Spleen (tissue), 11 donors: ENCODE data around the gene CLHC1. TPM values are rescaled to one million over a fixed set of nuclear protein-coding genes. Genes with fewer than 3 reads are reported as not detected.

ENCODE experiments used
- DNase-seq: peaks from one replicate; pipeline ENCODE4 v3.0.0-alpha.2; 2020
- H3K27ac ChIP-seq, 8 donors: fragments of 200-600 bp; sonication (generic) in 7 of 8; 1 replicate in 4 of 8; 2 replicates in 4 of 8; pipeline versions ENCODE4 v1.5.0 to v1.8.0; 2016 to 2021; ENCODE audit warnings: inconsistent platforms in 4 of 8, mild to moderate bottlenecking in 4 of 8, moderate library complexity in 1 of 8
- H3K27me3 ChIP-seq, 7 donors: fragments of 200-600 bp; sonication (generic) in 6 of 7; replicated peaks in 1 of 7; 1 replicate in 4 of 7; 2 replicates in 3 of 7; pipeline versions ENCODE4 v1.5.0 to v1.8.0; 2016 to 2021; ENCODE audit warnings: inconsistent platforms in 3 of 7, mild to moderate bottlenecking in 1 of 7
- H3K36me3 ChIP-seq, 6 donors: fragments of 200-600 bp; sonication (generic) in 5 of 6; 1 replicate in 4 of 6; 2 replicates in 2 of 6; pipeline versions ENCODE4 v1.5.0 to v1.8.0; 2016 to 2021; ENCODE audit warnings: inconsistent platforms in 2 of 6
- H3K4me1 ChIP-seq, 6 donors: fragments of 200-600 bp; sonication (generic) in 5 of 6; 1 replicate in 3 of 6; 2 replicates in 3 of 6; pipeline versions ENCODE4 v1.5.0 to v1.8.0; 2016 to 2021; ENCODE audit warnings: inconsistent platforms in 3 of 6
- H3K4me3 ChIP-seq, 8 donors: fragments of 200-600 bp; sonication (generic) in 7 of 8; 1 replicate in 4 of 8; 2 replicates in 4 of 8; pipeline versions ENCODE4 v1.5.0 to v1.8.0; 2016 to 2021; ENCODE audit warnings: inconsistent platforms in 4 of 8, mild to moderate bottlenecking in 4 of 8, moderate library complexity in 2 of 8
- H3K9me3 ChIP-seq, 8 donors: fragments of 200-600 bp; sonication (generic) in 7 of 8; 1 replicate in 4 of 8; 2 replicates in 4 of 8; pipeline versions ENCODE4 v1.5.0 to v1.8.0; 2016 to 2021; ENCODE audit warnings: inconsistent platforms in 4 of 8
- POLR2A ChIP-seq, 3 donors: fragments of 450-650 bp; IDR thresholded peaks; one replicate each; pipeline ENCODE4 v1.5.1; 2017; ENCODE audit warnings: antibody characterized with exemption in 3 of 3, mild to moderate bottlenecking in 1 of 3
- POLR2AphosphoS5 ChIP-seq, 3 donors: sonication (generic); formaldehyde crosslinking; IDR thresholded peaks; one replicate each; pipeline ENCODE4 v1.5.1; 2017; ENCODE audit warnings: antibody characterized with exemption in 3 of 3
- WGBS, 5 donors: extraction: QIAGEN DNeasy Blood & Tissue Kit in 3 of 5; methylation state at CpG; one replicate each; pipeline versions ENCODE4 v1.1.5 to v1.1.7; 2013 to 2018; 5-methylcytosine and 5-hydroxymethylcytosine counted together
- intact Hi-C: fragments of 100-400 bp; cut with DNase I; formaldehyde crosslinking; loops from one replicate; pipeline ENCODE4 v1.15.0; 2023; ENCODE audit warnings: low total_unique reads
- polyA plus RNA-seq, 3 donors: library from polyadenylated mRNA; stranded (reverse); fragments of 200-250 nt; gene quantifications; one replicate each; pipeline ENCODE4 v1.2.1, GENCODE V29; 2013
- total RNA-seq, 7 donors: library from RNA; depleted of rRNA in 3 of 7; stranded (reverse); fragments of >200 nt in 3 of 7; fragmentation: NEBNext Ultra II Directional in 4 of 7; extraction: Animal tissue kit (Norgen Biotek cat#: 25700) in 4 of 7; gene quantifications; one replicate each; pipeline versions ENCODE4 v1.1.0 to v1.2.1, GENCODE V29; 2016 to 2021
- TF ChIP-seq, protein P1 (sequence below), 11 experiments: fragments of 200-600 bp in 7 of 11; fragments of 450-650 bp in 4 of 11; sonication (generic) in 4 of 11; IDR thresholded peaks in 8 of 11; conservative IDR thresholded peaks in 3 of 11; 1 replicate in 7 of 11; 2 replicates in 4 of 11; pipeline versions ENCODE4 v1.4.0 to v1.8.0; 2016 to 2021; ENCODE audit warnings: antibody characterized with exemption in 11 of 11, inconsistent platforms in 4 of 11, mild to moderate bottlenecking in 1 of 11
- donor health status: healthy with polysubstance abuse.
- donor health status: DM: no; HTN: no; CAD: no; lungs with moderate emphysema.
- donor health status: DM: no; HTN: no; CAD: no.
- donor health status: Bipolar disorder and iron deficiency.
- donor health status: healthy.
- donor health status: DM: no; HTN: no; CAD: no.
- donor health status: DM: yes; HTN: yes; CAD: no.

CLHC1 gene
- total and polyA plus RNA-seq, 10 donors = 5.2 to 34.7 (median 11.4) TPM

DNA sequence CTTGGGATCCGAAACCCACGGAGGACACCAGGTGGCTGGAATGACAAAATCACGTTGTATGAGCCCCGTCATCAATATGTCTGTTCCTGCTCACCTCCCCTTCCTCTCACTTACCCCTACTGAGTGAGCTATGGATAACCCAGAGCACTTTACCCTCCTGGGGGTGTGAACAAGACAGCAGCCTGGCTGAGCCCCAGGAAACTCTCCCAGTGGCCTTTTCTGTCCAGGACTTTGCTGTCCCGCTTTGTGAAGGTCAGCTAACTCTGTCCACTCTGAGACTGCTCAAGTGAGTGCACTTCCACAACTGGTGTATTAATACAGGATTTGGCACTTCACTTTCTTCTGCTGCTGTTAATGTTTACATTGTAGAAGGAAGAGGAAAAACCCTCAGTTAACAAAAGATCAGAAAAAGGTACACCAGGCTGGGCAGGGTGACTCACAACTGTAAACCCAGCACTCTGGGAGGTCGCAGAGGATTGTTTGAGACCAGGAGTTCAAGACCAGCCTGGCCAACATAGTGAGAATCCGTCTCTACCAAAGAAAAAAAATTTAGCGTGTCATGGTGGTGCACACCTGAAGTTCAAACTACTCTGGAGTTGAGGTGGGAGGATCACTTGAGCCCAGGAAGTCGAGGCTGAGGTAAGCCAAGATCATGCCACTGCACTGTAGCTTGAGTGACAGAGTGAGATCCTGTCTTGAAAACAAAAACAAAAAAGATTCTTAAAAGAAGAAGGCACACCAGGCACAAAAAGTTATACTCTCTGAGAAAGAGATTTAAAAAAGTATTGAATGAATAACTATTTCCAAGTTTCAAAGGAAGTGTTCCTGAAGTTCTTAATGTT, 90.3 kb downstream of the CLHC1 start:
- H3K27me3 ChIP-seq = no peaks in the 10 kb centered on the region
- no peak overlapping the region for H3K4me3 ChIP-seq
- no peak for DNase-seq
- H3K36me3 ChIP-seq = no peaks in the 10 kb centered on the region
- no peak overlapping the region for H3K27ac ChIP-seq
- H3K4me1 ChIP-seq = peaks cover 4 to 17% (median 14%) of the 10 kb centered on the region in 6 donors
- intact Hi-C loops = no loop called here
- TF ChIP-seq POLR2A (IDR thresholded peaks at IDR 0.05) = no peak
- no peak for TF ChIP-seq POLR2AphosphoS5 (IDR thresholded peaks at IDR 0.05)
- TF ChIP-seq, protein P1, sequence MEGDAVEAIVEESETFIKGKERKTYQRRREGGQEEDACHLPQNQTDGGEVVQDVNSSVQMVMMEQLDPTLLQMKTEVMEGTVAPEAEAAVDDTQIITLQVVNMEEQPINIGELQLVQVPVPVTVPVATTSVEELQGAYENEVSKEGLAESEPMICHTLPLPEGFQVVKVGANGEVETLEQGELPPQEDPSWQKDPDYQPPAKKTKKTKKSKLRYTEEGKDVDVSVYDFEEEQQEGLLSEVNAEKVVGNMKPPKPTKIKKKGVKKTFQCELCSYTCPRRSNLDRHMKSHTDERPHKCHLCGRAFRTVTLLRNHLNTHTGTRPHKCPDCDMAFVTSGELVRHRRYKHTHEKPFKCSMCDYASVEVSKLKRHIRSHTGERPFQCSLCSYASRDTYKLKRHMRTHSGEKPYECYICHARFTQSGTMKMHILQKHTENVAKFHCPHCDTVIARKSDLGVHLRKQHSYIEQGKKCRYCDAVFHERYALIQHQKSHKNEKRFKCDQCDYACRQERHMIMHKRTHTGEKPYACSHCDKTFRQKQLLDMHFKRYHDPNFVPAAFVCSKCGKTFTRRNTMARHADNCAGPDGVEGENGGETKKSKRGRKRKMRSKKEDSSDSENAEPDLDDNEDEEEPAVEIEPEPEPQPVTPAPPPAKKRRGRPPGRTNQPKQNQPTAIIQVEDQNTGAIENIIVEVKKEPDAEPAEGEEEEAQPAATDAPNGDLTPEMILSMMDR (IDR thresholded peaks at IDR 0.05 in 8 of 11, conservative IDR thresholded peaks at IDR 0.05 in 3 of 11) = no peak
- no peaks in the 10 kb centered on the region for H3K9me3 ChIP-seq
- 78 to 85% (median 81%) methylated on average over 9 of the region's 9 CpGs for WGBS, 5 donors

DNA sequence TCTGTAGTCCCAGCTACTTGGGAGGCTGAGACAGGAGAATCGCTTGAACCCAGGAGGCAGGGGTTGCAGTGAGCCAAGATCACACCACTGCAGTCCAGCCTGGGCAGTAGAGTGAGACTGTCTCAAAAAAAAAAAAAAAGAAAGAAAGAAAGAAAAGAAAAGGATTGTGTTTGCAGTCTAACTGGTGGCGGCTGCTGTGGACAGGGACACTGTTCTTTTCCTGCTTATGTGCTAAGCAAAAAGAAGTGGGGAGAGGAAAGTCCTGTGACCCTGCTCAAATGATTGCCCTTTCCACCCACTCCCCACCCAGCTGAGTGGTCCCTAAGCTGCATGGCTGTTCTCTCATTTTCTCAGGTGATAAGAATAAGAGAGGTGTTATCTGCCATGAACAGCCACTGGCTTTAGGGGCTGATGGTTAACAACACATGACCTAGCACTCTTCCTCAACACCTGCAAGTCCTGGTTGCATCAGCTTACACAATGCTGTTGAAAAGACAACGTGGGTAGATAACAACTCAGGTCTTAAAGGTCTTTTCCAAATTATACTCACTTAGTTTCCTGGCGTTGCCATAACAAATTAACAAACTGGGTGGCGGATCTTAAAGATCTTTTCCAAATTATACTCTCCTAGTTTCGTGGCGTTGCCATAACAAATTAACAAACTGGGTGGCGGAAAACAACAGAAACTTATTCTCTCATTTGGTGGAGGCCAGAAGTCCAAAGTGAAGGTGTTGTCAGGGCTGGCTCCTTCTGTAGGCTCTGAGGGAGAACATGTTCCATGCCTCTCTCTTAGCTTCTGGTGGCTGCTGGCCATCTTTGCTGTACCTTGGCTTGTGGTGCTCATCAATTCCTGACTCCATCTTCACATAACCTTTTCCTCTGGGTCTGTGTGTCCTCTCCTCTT, 91.5 kb downstream of the CLHC1 start:
- Histone ChIP-seq H3K9me3 (no peaks in the 10 kb centered on the region), H3K4me1 (peaks cover 11 to 27% (median 21%) of the 10 kb centered on the region in 6 donors), H3K27me3 (no peaks in the 10 kb centered on the region), H3K27ac (no peak overlapping the region), H3K36me3 (no peaks in the 10 kb centered on the region), H3K4me3 (no peak overlapping the region)
- intact Hi-C loops = no loop called here
- no peak for DNase-seq
- WGBS, 5 donors = 83 to 87% (median 86%) methylated on average over 8 of the region's 8 CpGs
- TF ChIP-seq, protein P1 (IDR thresholded peaks at IDR 0.05 in 8 of 11, conservative IDR thresholded peaks at IDR 0.05 in 3 of 11) = no peak
- TF ChIP-seq POLR2A (IDR thresholded peaks at IDR 0.05) = no peak
- TF ChIP-seq POLR2AphosphoS5 (IDR thresholded peaks at IDR 0.05) = no peak

DNA sequence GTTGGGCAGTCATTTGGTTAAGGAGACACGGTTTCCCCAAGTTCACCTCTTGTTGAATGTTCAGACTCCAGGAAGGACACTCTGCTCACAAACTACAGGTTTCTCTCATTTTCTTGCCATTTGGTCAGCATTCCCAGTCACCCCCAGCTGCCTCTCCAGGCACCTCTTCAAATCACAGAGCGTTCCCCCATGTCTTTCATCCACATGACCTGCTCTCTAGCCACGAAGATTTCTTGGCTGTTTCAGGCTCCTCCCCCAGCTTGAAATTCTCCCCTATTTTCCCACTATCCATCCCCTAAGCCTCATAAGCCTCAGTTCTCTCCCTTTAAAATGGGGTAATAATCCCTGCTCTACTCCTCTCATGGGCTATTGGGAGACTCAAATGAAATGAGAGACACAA, 92.8 kb downstream of the CLHC1 start:
- Histone ChIP-seq H3K36me3 (no peaks in the 10 kb centered on the region), H3K27me3 (no peaks in the 10 kb centered on the region), H3K4me3 (no peak overlapping the region), H3K9me3 (no peaks in the 10 kb centered on the region), H3K27ac (no peak overlapping the region), H3K4me1 (peaks cover 16 to 36% (median 29%) of the 10 kb centered on the region in 6 donors)
- intact Hi-C loops = no loop called here
- WGBS, 5 donors = 88 to 99% (median 92%) methylated on average over 3 of the region's 3 CpGs
- DNase-seq = no peak
- TF ChIP-seq POLR2AphosphoS5 (IDR thresholded peaks at IDR 0.05) (no peak), POLR2A (IDR thresholded peaks at IDR 0.05) (no peak)
- TF ChIP-seq, protein P1 (IDR thresholded peaks at IDR 0.05 in 8 of 11, conservative IDR thresholded peaks at IDR 0.05 in 3 of 11) = no peak

DNA sequence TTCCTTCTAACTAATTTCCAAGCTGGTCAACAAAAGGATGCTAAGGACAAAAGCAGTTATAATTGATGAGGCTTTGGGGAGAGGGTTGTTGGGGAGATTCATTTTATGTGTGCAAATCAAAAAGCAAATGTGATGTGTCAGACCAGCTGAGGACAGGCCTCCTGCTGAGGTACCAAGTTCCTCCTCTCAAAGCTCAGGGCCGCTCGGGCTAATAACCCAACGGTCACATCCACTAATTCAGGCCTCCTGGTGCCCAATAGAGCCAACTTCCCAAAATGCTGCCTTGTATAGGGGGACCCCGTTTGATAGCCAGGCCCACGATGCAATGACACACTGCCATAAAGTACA, 93.2 kb downstream of the CLHC1 start:
- Histone ChIP-seq H3K27ac (no peak overlapping the region), H3K4me3 (no peak overlapping the region), H3K9me3 (no peaks in the 10 kb centered on the region), H3K27me3 (no peaks in the 10 kb centered on the region), H3K4me1 (peaks cover 19 to 40% (median 33%) of the 10 kb centered on the region in 6 donors), H3K36me3 (no peaks in the 10 kb centered on the region)
- intact Hi-C loops = no loop called here
- TF ChIP-seq, protein P1 (IDR thresholded peaks at IDR 0.05 in 8 of 11, conservative IDR thresholded peaks at IDR 0.05 in 3 of 11) = no peak
- no peak for TF ChIP-seq POLR2AphosphoS5 (IDR thresholded peaks at IDR 0.05)
- no peak for TF ChIP-seq POLR2A (IDR thresholded peaks at IDR 0.05)
- DNase-seq = no peak
- WGBS, 5 donors = 80 to 95% (median 93%) methylated on average over 2 to 5 of the region's 5 CpGs
